Fibroblast of villous mesenchyme (primary cell): Measurements from ENCODE around the gene SEPTIN1. TPM values are rescaled to one million over a fixed set of nuclear protein-coding genes. Genes with fewer than 3 reads are reported as not detected.

ENCODE experiments used
- DNase-seq: peaks from one replicate; pipeline ENCODE4 v3.0.0-alpha.2; 2010; ENCODE audit warnings: low read depth
- H3K4me3 ChIP-seq: 2 replicates; pipeline ENCODE4 v1.5.1; 2011; ENCODE audit warnings: low read depth, mild to moderate bottlenecking, low read length
- CTCF ChIP-seq: IDR thresholded peaks from 2 replicates; pipeline ENCODE4 v1.5.1; 2012; ENCODE audit warnings: low read depth, mild to moderate bottlenecking, low read length; ENCODE audit not compliant: insufficient read depth
- total RNA-seq: library from RNA; depleted of rRNA; stranded (reverse); fragments of >200 nt; gene quantifications from 2 replicates; pipeline ENCODE4 v1.2.3, GENCODE V29; 2012

The SEPTIN1 gene
- total RNA-seq, 1 donor: 0.43 TPM

DNA sequence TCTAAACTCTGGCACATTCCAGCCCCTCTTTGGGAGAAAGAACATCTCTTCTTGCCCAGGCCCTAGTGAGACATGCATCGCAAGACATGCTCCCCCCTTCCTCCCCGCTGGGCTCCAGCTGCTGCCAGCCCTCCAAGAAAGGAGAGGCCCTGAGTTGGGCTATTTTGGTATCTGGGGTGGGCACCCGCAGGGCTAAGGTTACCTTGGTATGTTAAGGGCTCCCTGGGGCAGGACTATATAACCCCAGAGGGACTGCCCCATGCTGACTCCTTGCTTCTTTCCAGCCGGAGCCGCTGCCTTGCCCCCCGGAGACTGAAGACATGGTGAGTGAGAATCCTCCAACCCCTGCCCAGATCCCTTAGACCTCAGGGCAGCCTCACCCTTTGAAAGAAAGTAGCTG lies 7.8 kb downstream of the SEPTIN1 start, which contains the start of gene MYL11:
Gene MYL11 (plus strand): TSS at position 265 of the 400 bp plus-strand sequence. CDS start 56 bp downstream, at position 321.
- no peak within 1 kb of the TSS for H3K4me3 ChIP-seq
- no peak for TF ChIP-seq CTCF
- DNase-seq: no peak

- H3K4me3 ChIP-seq: no peak overlapping the region
- DNase-seq: no peak
- TF ChIP-seq CTCF: no peak
Observed at GRCh38 chr16:30372725-30373124, 9.6 kb downstream of the SEPTIN1 start.

DNA sequence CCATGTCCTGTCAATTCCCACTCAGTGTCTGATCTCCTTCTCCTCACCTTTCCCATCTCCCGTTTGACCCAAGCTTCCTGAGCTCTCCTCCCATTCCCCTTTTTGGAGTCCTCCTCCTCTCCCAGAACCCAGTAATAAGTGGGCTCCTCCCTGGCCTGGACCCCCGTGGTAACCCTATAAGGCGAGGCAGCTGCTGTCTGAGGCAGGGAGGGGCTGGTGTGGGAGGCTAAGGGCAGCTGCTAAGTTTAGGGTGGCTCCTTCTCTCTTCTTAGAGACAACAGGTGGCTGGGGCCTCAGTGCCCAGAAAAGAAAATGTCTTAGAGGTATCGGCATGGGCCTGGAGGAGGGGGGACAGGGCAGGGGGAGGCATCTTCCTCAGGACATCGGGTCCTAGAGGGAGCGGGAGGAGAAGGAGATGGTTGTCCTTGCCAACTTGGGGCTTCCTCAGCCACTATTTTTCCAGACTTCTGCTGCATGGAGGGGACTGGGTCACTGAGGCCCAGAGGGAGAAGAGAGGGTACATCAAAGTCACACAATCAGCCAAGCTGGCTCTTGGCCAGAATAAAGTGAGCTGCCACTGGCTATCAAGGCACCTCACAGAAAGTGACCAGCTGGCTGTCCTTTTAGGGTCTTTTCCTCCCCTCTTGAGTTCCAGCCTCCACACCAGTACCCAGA lies 10.2 kb downstream of the SEPTIN1 start:
- H3K4me3 ChIP-seq: no peak overlapping the region
- no peak for TF ChIP-seq CTCF
- no peak for DNase-seq

DNA sequence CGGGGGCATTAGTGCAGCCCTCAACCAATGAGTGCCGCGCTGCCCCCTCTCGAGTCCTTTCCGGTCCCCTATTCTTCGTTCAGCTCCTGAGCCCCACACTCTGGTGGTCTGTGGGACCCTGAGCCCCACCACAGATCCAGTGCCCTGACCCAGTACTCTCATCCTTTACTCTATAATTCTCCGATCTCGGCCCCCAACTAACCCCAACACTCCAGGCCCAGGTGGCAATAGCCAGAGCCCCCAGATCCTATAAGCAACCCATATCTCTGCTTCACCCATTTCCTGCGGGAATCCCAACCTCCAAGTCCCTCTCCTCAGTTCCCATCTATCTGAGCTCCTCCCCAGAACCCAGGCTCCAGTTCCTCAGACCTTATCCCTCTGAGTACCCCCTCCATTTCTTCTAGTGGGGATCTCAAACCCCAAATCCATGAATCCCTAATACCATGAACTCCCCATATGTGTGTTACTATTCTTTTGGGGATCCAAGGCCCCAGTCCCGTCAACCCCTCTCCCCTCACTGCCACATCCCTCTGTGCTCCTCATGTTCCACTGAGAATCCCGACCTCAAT lies 11.0 kb downstream of the SEPTIN1 start:
- no peak for DNase-seq
- no peak for TF ChIP-seq CTCF

GRCh38 chr16:30370456-30371247 lies 11.7 kb downstream of the SEPTIN1 start, which contains the start of gene TBC1D10B:
TSS of gene TBC1D10B (minus strand) at chr16:30370494. CDS start at chr16:30370183, 311 bp downstream.
- peak; percentile 100 for DNase-seq
- TF ChIP-seq CTCF: peak; percentile 37
- H3K4me3 ChIP-seq: peak within 1 kb of the TSS; percentile 79

More for the DNA sequence above, 11.0 kb downstream of the SEPTIN1 start:
- H3K4me3 ChIP-seq: peak overlapping the region; percentile 62

GRCh38 chr16:30369938-30370455 lies 12.4 kb downstream of the SEPTIN1 start:
- TF ChIP-seq CTCF: no peak
- DNase-seq: no peak
- H3K4me3 ChIP-seq: peak overlapping the region; percentile 79
